HFF-Myc (cell line): ENCODE data around the gene MERTK.
A peak's percentile ranks its signal among the peaks of the same experiment; 100 is the strongest.
"Not testable (repeated sequence)": the region's sequence is repeated elsewhere in the genome, so short reads cannot be mapped to it uniquely, and the experiment has no call there.

ENCODE experiments used
- DNase-seq: peaks from one replicate; pipeline ENCODE4 v3.0.0-alpha.2; 2011; ENCODE audit warnings: low read depth; ENCODE audit errors: extremely low read depth
- H3K4me3 ChIP-seq: replicated peaks from 2 replicates; pipeline ENCODE4 v1.5.1; 2011; ENCODE audit warnings: low read depth, mild to moderate bottlenecking, control low read depth, low read length
- CTCF ChIP-seq: IDR thresholded peaks from 2 replicates; pipeline ENCODE4 v1.5.1; 2012; ENCODE audit warnings: mild to moderate bottlenecking, low read depth, low read length, control low read depth; ENCODE audit errors: missing control alignments

The MERTK gene

GRCh38 chr2:112056626-112056987 is 158.2 kb downstream of the MERTK start:
- H3K4me3 ChIP-seq, result peak overlapping the region; percentile 89
- DNase-seq, result no peak
- no peak for TF ChIP-seq CTCF

- no peak overlapping the region for H3K4me3 ChIP-seq
- TF ChIP-seq CTCF, result no peak
These were observed 161.3 kb downstream of the MERTK start for GRCh38 chr2:112059671-112060070.

GRCh38 chr2:112061299-112061698 is 162.9 kb downstream of the MERTK start:
- no peak overlapping the region for H3K4me3 ChIP-seq
- no peak for TF ChIP-seq CTCF
- DNase-seq, result no peak

More at GRCh38 chr2:112059671-112060070, 161.3 kb downstream of the MERTK start:
- no peak for DNase-seq

- no peak for TF ChIP-seq CTCF
- no peak overlapping the region for H3K4me3 ChIP-seq
- no peak for DNase-seq
These were observed 163.4 kb downstream of the MERTK start for GRCh38 chr2:112061840-112062239.

- TF ChIP-seq CTCF, result no peak
- DNase-seq, result no peak
- H3K4me3 ChIP-seq, result no peak overlapping the region
These were observed 164.5 kb downstream of the MERTK start for GRCh38 chr2:112062894-112063293.

GRCh38 chr2:112065486-112065885 is 167.1 kb downstream of the MERTK start:
- no peak for TF ChIP-seq CTCF
- no peak overlapping the region for H3K4me3 ChIP-seq
- DNase-seq, result no peak

- no peak overlapping the region for H3K4me3 ChIP-seq
- TF ChIP-seq CTCF, result no peak
- peak; percentile 29 for DNase-seq
These were observed 167.6 kb downstream of the MERTK start for GRCh38 chr2:112065966-112066365.

- not testable (repeated sequence) for DNase-seq, H3K4me3 ChIP-seq
These were observed 171.4 kb downstream of the MERTK start for GRCh38 chr2:112069794-112070193.
